ENCODE results near the gene LIMS1. TPM values are rescaled to one million over a fixed set of nuclear protein-coding genes. Genes with fewer than 3 reads are reported as not detected.

Gene LIMS1
- total and polyA plus RNA-seq, 2 experiments from 2014 or later: 28.6 to 36.9 TPM

DNA sequence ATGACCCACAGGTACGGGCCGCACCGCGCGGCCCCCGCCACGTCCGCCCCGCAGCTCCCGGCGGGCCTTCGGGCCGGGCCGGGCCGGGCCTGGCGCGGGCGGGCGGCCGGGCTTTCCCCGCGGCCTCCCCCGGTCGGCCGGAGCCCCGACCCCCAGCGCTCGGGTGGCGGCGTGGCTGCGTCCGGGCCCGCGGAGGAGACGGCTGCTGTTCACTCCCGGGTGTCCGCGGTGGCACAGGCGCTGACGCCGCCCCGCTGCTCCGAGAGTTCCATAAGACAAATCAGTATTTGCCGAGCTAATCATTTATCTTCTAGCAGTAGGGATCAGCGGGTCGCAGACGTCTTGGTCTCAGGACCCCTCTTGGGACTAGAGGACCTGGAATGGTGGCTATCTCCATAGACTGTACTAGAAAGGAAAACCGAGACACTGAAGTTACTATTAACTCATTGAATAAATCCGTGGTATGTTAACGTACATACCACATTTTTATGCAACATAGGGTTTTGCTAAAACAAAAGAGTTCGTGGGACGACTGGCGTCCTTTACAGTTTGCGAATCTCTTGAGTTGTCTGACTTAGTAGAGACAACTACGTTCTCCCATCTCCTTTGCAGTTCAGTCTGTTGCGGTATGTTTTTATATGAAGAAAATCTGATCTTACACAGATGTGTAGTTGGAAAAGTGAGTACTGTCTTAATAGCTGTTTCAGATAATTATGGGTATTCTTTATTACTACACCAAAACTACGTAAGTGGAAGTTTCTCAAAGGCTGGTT lies 500 bp downstream of the LIMS1 start:
- no peak overlapping the region for H2AFZ ChIP-seq
- Mint-ChIP-seq H3K4me1 (peaks cover 23% of the 10 kb centered on the region), H3K27me3 (ENCODE audit: insufficient read depth, low read depth, poor library complexity) (peaks cover 7% of the 10 kb centered on the region), H3K4me3 (peak overlapping the region; percentile 90), H3K27ac (no peak overlapping the region), H3K36me3 (ENCODE audit: low read depth) (no peaks in the 10 kb centered on the region), H3K9me3 (no peaks in the 10 kb centered on the region)
- peak; percentile 46 for DNase-seq (ENCODE audit: low spot score)
- TF ChIP-seq CREB1 (CRISPR knock-in tag; IDR thresholded peaks at IDR 0.05; ENCODE audit: low read depth) (no peak), STAT1 (IDR thresholded peaks at IDR 0.05; ENCODE audit: unreplicated experiment) (no peak), EZH2phosphoT487 (IDR thresholded peaks at IDR 0.05; ENCODE audit: unreplicated experiment) (no peak)
- TF ChIP-seq, protein P1, sequence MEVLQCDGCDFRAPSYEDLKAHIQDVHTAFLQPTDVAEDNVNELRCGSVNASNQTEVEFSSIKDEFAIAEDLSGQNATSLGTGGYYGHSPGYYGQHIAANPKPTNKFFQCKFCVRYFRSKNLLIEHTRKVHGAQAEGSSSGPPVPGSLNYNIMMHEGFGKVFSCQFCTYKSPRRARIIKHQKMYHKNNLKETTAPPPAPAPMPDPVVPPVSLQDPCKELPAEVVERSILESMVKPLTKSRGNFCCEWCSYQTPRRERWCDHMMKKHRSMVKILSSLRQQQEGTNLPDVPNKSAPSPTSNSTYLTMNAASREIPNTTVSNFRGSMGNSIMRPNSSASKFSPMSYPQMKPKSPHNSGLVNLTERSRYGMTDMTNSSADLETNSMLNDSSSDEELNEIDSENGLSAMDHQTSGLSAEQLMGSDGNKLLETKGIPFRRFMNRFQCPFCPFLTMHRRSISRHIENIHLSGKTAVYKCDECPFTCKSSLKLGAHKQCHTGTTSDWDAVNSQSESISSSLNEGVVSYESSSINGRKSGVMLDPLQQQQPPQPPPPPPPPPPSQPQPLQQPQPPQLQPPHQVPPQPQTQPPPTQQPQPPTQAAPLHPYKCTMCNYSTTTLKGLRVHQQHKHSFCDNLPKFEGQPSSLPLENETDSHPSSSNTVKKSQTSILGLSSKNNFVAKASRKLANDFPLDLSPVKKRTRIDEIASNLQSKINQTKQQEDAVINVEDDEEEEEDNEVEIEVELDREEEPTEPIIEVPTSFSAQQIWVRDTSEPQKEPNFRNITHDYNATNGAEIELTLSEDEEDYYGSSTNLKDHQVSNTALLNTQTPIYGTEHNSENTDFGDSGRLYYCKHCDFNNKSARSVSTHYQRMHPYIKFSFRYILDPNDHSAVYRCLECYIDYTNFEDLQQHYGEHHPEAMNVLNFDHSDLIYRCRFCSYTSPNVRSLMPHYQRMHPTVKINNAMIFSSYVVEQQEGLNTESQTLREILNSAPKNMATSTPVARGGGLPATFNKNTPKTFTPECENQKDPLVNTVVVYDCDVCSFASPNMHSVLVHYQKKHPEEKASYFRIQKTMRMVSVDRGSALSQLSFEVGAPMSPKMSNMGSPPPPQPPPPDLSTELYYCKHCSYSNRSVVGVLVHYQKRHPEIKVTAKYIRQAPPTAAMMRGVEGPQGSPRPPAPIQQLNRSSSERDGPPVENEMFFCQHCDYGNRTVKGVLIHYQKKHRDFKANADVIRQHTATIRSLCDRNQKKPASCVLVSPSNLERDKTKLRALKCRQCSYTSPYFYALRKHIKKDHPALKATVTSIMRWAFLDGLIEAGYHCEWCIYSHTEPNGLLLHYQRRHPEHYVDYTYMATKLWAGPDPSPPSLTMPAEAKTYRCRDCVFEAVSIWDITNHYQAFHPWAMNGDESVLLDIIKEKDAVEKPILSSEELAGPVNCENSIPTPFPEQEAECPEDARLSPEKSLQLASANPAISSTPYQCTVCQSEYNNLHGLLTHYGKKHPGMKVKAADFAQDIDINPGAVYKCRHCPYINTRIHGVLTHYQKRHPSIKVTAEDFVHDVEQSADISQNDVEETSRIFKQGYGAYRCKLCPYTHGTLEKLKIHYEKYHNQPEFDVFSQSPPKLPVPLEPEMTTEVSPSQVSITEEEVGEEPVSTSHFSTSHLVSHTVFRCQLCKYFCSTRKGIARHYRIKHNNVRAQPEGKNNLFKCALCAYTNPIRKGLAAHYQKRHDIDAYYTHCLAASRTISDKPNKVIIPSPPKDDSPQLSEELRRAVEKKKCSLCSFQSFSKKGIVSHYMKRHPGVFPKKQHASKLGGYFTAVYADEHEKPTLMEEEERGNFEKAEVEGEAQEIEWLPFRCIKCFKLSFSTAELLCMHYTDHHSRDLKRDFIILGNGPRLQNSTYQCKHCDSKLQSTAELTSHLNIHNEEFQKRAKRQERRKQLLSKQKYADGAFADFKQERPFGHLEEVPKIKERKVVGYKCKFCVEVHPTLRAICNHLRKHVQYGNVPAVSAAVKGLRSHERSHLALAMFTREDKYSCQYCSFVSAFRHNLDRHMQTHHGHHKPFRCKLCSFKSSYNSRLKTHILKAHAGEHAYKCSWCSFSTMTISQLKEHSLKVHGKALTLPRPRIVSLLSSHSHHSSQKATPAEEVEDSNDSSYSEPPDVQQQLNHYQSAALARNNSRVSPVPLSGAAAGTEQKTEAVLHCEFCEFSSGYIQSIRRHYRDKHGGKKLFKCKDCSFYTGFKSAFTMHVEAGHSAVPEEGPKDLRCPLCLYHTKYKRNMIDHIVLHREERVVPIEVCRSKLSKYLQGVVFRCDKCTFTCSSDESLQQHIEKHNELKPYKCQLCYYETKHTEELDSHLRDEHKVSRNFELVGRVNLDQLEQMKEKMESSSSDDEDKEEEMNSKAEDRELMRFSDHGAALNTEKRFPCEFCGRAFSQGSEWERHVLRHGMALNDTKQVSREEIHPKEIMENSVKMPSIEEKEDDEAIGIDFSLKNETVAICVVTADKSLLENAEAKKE (CRISPR knock-in tag; IDR thresholded peaks at IDR 0.05): no peak
- peaks cover 22% of the 10 kb centered on the region for H4K20me1 ChIP-seq (replicated peaks; ENCODE audit: insufficient read depth)
- peaks cover 13% of the 10 kb centered on the region for H3K27me3 ChIP-seq (ENCODE audit: insufficient read depth)
- no peak overlapping the region for H3K27ac ChIP-seq (ENCODE audit: low read depth)
- H3K79me2 ChIP-seq (replicated peaks; ENCODE audit: insufficient read depth): peaks cover 54% of the 10 kb centered on the region
- ATAC-seq: no peak
- H3K9me2 ChIP-seq (ENCODE audit: insufficient read depth): no peaks in the 10 kb centered on the region
- peak overlapping the region; percentile 86 for H3K4me2 ChIP-seq
- H3K4me1 ChIP-seq (ENCODE audit: insufficient read depth): peaks cover 9% of the 10 kb centered on the region
- H3K4me3 ChIP-seq: peak overlapping the region; percentile 78
- no peaks in the 10 kb centered on the region for H3K36me3 ChIP-seq (ENCODE audit: insufficient read depth)
- no peaks in the 10 kb centered on the region for H3F3A ChIP-seq (replicated peaks; ENCODE audit: low read depth)

DNA sequence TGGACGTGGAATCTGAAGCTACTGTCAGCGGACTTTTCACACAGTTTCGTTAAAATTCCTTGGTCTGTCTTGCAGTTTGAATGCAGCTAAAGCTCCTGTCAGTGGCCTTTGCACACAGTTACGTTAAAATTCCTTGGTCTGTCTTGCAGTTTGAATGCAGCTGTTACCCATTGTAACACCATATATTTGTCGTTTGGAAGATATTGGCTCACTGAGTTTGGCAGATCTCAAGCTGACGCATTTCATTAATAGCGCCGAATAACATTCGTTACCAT lies 1.0 kb downstream of the LIMS1 start:
- peak; percentile 11 for DNase-seq (ENCODE audit: low spot score)
- Histone ChIP-seq H3F3A (replicated peaks; ENCODE audit: low read depth) (no peaks in the 10 kb centered on the region), H3K9me2 (ENCODE audit: insufficient read depth) (no peaks in the 10 kb centered on the region), H3K36me3 (ENCODE audit: insufficient read depth) (no peaks in the 10 kb centered on the region), H3K79me2 (replicated peaks; ENCODE audit: insufficient read depth) (peaks cover 59% of the 10 kb centered on the region), H4K20me1 (replicated peaks; ENCODE audit: insufficient read depth) (peaks cover 23% of the 10 kb centered on the region), H3K27me3 (ENCODE audit: insufficient read depth) (peaks cover 13% of the 10 kb centered on the region), H3K4me3 (peak overlapping the region; percentile 78), H3K4me2 (peak overlapping the region; percentile 86), H3K27ac (ENCODE audit: low read depth) (no peak overlapping the region), H2AFZ (no peak overlapping the region), H3K4me1 (ENCODE audit: insufficient read depth) (peaks cover 9% of the 10 kb centered on the region)
- Mint-ChIP-seq H3K27me3 (ENCODE audit: insufficient read depth, low read depth, poor library complexity) (peaks cover 7% of the 10 kb centered on the region), H3K9me3 (no peaks in the 10 kb centered on the region), H3K27ac (no peak overlapping the region), H3K36me3 (ENCODE audit: low read depth) (no peaks in the 10 kb centered on the region), H3K4me1 (peaks cover 23% of the 10 kb centered on the region), H3K4me3 (peak overlapping the region; percentile 90)
- ATAC-seq: no peak
- TF ChIP-seq CREB1 (CRISPR knock-in tag; IDR thresholded peaks at IDR 0.05; ENCODE audit: low read depth) (no peak), JUNB (IDR thresholded peaks at IDR 0.05; ENCODE audit: unreplicated experiment) (no peak), POLR2AphosphoS5 (IDR thresholded peaks at IDR 0.05; ENCODE audit: low read depth) (no peak), ZNF331 (CRISPR knock-in tag; IDR thresholded peaks at IDR 0.05; ENCODE audit: low read depth) (no peak)
- TF ChIP-seq, protein P2, sequence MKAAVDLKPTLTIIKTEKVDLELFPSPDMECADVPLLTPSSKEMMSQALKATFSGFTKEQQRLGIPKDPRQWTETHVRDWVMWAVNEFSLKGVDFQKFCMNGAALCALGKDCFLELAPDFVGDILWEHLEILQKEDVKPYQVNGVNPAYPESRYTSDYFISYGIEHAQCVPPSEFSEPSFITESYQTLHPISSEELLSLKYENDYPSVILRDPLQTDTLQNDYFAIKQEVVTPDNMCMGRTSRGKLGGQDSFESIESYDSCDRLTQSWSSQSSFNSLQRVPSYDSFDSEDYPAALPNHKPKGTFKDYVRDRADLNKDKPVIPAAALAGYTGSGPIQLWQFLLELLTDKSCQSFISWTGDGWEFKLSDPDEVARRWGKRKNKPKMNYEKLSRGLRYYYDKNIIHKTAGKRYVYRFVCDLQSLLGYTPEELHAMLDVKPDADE (IDR thresholded peaks at IDR 0.05): no peak
- TF ChIP-seq, protein P3, sequence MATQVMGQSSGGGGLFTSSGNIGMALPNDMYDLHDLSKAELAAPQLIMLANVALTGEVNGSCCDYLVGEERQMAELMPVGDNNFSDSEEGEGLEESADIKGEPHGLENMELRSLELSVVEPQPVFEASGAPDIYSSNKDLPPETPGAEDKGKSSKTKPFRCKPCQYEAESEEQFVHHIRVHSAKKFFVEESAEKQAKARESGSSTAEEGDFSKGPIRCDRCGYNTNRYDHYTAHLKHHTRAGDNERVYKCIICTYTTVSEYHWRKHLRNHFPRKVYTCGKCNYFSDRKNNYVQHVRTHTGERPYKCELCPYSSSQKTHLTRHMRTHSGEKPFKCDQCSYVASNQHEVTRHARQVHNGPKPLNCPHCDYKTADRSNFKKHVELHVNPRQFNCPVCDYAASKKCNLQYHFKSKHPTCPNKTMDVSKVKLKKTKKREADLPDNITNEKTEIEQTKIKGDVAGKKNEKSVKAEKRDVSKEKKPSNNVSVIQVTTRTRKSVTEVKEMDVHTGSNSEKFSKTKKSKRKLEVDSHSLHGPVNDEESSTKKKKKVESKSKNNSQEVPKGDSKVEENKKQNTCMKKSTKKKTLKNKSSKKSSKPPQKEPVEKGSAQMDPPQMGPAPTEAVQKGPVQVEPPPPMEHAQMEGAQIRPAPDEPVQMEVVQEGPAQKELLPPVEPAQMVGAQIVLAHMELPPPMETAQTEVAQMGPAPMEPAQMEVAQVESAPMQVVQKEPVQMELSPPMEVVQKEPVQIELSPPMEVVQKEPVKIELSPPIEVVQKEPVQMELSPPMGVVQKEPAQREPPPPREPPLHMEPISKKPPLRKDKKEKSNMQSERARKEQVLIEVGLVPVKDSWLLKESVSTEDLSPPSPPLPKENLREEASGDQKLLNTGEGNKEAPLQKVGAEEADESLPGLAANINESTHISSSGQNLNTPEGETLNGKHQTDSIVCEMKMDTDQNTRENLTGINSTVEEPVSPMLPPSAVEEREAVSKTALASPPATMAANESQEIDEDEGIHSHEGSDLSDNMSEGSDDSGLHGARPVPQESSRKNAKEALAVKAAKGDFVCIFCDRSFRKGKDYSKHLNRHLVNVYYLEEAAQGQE (IDR thresholded peaks at IDR 0.05; ENCODE audit: unreplicated experiment): no peak

Data from GM23338 (cell line).